ENCODE measurements around the gene TSSC4.

The TSSC4 gene

GRCh38 chr11:2435288-2436012 lies 34.9 kb downstream of the TSSC4 start:
- TF ChIP-seq FOXP2 (optimal IDR thresholded peaks at IDR 0.05; ENCODE audit: borderline replicate concordance, extremely low read depth, extremely low read length, insufficient read depth): no peak
- TF ChIP-seq POLR2AphosphoS5 (IDR thresholded peaks at IDR 0.05; ENCODE audit: low read depth, low read length): no peak
- no peak for TF ChIP-seq SIN3A (IDR thresholded peaks at IDR 0.05; ENCODE audit: borderline replicate concordance, insufficient read depth, low read length)
- TF ChIP-seq TAF1 (IDR thresholded peaks at IDR 0.05; ENCODE audit: borderline replicate concordance, insufficient read depth, low read length): no peak
- no peak for TF ChIP-seq REST (IDR thresholded peaks at IDR 0.05; ENCODE audit: insufficient read depth in 1 of 2, low read depth in 2 of 2, low read length in 2 of 2)

- no peak for TF ChIP-seq REST (IDR thresholded peaks at IDR 0.05; ENCODE audit: insufficient read depth in 1 of 2, low read depth in 2 of 2, low read length in 2 of 2)
- TF ChIP-seq SIN3A (IDR thresholded peaks at IDR 0.05; ENCODE audit: borderline replicate concordance, insufficient read depth, low read length): no peak
- no peak for TF ChIP-seq POLR2AphosphoS5 (IDR thresholded peaks at IDR 0.05; ENCODE audit: low read depth, low read length)
- no peak for TF ChIP-seq FOXP2 (optimal IDR thresholded peaks at IDR 0.05; ENCODE audit: borderline replicate concordance, extremely low read depth, extremely low read length, insufficient read depth)
- no peak for TF ChIP-seq TAF1 (IDR thresholded peaks at IDR 0.05; ENCODE audit: borderline replicate concordance, insufficient read depth, low read length)
Observed at GRCh38 chr11:2436013-2436520, 35.5 kb downstream of the TSSC4 start.

GRCh38 chr11:2436521-2437031 lies 36.0 kb downstream of the TSSC4 start:
- TF ChIP-seq POLR2AphosphoS5 (IDR thresholded peaks at IDR 0.05; ENCODE audit: low read depth, low read length) (no peak), SIN3A (IDR thresholded peaks at IDR 0.05; ENCODE audit: borderline replicate concordance, insufficient read depth, low read length) (no peak), REST (IDR thresholded peaks at IDR 0.05; ENCODE audit: insufficient read depth in 1 of 2, low read depth in 2 of 2, low read length in 2 of 2) (no peak), TAF1 (IDR thresholded peaks at IDR 0.05; ENCODE audit: borderline replicate concordance, insufficient read depth, low read length) (no peak), FOXP2 (optimal IDR thresholded peaks at IDR 0.05; ENCODE audit: borderline replicate concordance, extremely low read depth, extremely low read length, insufficient read depth) (no peak)

- no peak for TF ChIP-seq SIN3A (IDR thresholded peaks at IDR 0.05; ENCODE audit: borderline replicate concordance, insufficient read depth, low read length)
- no peak for TF ChIP-seq POLR2AphosphoS5 (IDR thresholded peaks at IDR 0.05; ENCODE audit: low read depth, low read length)
- no peak for TF ChIP-seq FOXP2 (optimal IDR thresholded peaks at IDR 0.05; ENCODE audit: borderline replicate concordance, extremely low read depth, extremely low read length, insufficient read depth)
- no peak for TF ChIP-seq TAF1 (IDR thresholded peaks at IDR 0.05; ENCODE audit: borderline replicate concordance, insufficient read depth, low read length)
- TF ChIP-seq REST (IDR thresholded peaks at IDR 0.05; ENCODE audit: insufficient read depth in 1 of 2, low read depth in 2 of 2, low read length in 2 of 2): no peak
Observed at GRCh38 chr11:2437516-2437915, 37.0 kb downstream of the TSSC4 start.
